Stimulated activated CD4-positive, alpha-beta T cell treated with anti-CD3 and anti-CD28 coated beads, Interleukin-4, amount 100 ng/mL, for 48 hours (primary cell): ENCODE results near the gene GYG1.
A peak's percentile ranks its signal among the peaks of the same experiment; 100 is the strongest.

Experiments used
- DNase-seq, 2 donors: peaks; one replicate each; pipeline ENCODE4 v3.0.0-alpha.2; 2020; ENCODE audit warnings: low read depth in 2 of 2

GYG1 gene

GRCh38 chr3:148991219-148992026 is at the start of gene GYG1:
Gene GYG1 (plus strand): TSS chr3:148991540. CDS start chr3:148991641, 101 bp downstream.
- DNase-seq = peak; percentile 58 to 71

GRCh38 chr3:148943506-148944205 is 47.7 kb upstream of the GYG1 start:
- no peak for DNase-seq

GRCh38 chr3:148945116-148945515 is 46.2 kb upstream of the GYG1 start:
- no peak for DNase-seq

- DNase-seq = no peak
These were observed 42.3 kb upstream of the GYG1 start for GRCh38 chr3:148948913-148949657.

GRCh38 chr3:148950806-148951205 is 40.5 kb upstream of the GYG1 start:
- DNase-seq = no peak

- DNase-seq = no peak
These were observed 39.6 kb upstream of the GYG1 start for GRCh38 chr3:148951599-148952361.

- no peak for DNase-seq
These were observed 38.2 kb upstream of the GYG1 start for GRCh38 chr3:148953094-148953493.

- DNase-seq = no peak
These were observed 36.4 kb upstream of the GYG1 start for GRCh38 chr3:148954981-148955380.

GRCh38 chr3:148955544-148956346 is 35.6 kb upstream of the GYG1 start:
- peak in 1 of 2 donors; percentile 9 for DNase-seq

- no peak for DNase-seq
These were observed 33.8 kb upstream of the GYG1 start for GRCh38 chr3:148957586-148957985.

GRCh38 chr3:148958696-148959095 is 32.6 kb upstream of the GYG1 start:
- no peak for DNase-seq

GRCh38 chr3:148962513-148962912 is 28.8 kb upstream of the GYG1 start:
- DNase-seq = no peak

GRCh38 chr3:148964809-148965208 is 26.5 kb upstream of the GYG1 start:
- DNase-seq = no peak

GRCh38 chr3:148968321-148968720 is 23.0 kb upstream of the GYG1 start:
- no peak for DNase-seq

- no peak for DNase-seq
These were observed 21.1 kb upstream of the GYG1 start for GRCh38 chr3:148970271-148970670.

- no peak for DNase-seq
These were observed 19.8 kb upstream of the GYG1 start for GRCh38 chr3:148971401-148972163.

GRCh38 chr3:148974726-148975125 is 16.6 kb upstream of the GYG1 start:
- DNase-seq = no peak

GRCh38 chr3:148975248-148975647 is 16.1 kb upstream of the GYG1 start:
- no peak for DNase-seq

- DNase-seq = no peak
These were observed 15.6 kb upstream of the GYG1 start for GRCh38 chr3:148975696-148976095.

GRCh38 chr3:148981273-148981672 is 10.1 kb upstream of the GYG1 start:
- DNase-seq = no peak
